Neural cell (in vitro differentiated cells): Measurements from ENCODE around the gene VAMP8. TPM values are rescaled to one million over a fixed set of nuclear protein-coding genes. Genes with fewer than 3 reads are reported as not detected.
A peak's percentile ranks its signal among the peaks of the same experiment; 100 is the strongest.
"Not testable (repeated sequence)": the region's sequence is repeated elsewhere in the genome, so short reads cannot be mapped to it uniquely, and the experiment has no call there.

ENCODE experiments used
- H2AFZ ChIP-seq: fragments of 200-600, 300-800 bp; sonication (generic), shearing (Covaris generic); 2 replicates; pipeline ENCODE4 v1.6.0; 2014; ENCODE audit warnings: low read depth, mild to moderate bottlenecking, antibody characterized with exemption, low read length, moderate library complexity
- H3F3A ChIP-seq: fragments of 200-600 bp; shearing (Covaris generic); 2 replicates; pipeline ENCODE4 v1.6.1; 2016; ENCODE audit warnings: mild to moderate bottlenecking, moderate library complexity, mixed read lengths, antibody characterized with exemption, low read length; ENCODE audit not compliant: insufficient read depth, poor library complexity, severe bottlenecking
- H3K27ac ChIP-seq: fragments of 200-600, 300-800 bp; sonication (generic), shearing (Covaris generic); 2 replicates; pipeline ENCODE4 v1.5.1; 2014; ENCODE audit warnings: mild to moderate bottlenecking, low read length, moderate library complexity
- H3K27me3 ChIP-seq: fragments of 300-800, 200-600 bp; sonication (generic), shearing (Covaris generic); 2 replicates; pipeline ENCODE4 v1.6.0; 2014; ENCODE audit warnings: mild to moderate bottlenecking, low read depth, low read length, moderate library complexity; ENCODE audit not compliant: insufficient read depth
- H3K36me3 ChIP-seq: fragments of 300-800, 200-600 bp; sonication (generic), shearing (Covaris generic); 2 replicates; pipeline ENCODE4 v1.5.1; 2014; ENCODE audit warnings: mild to moderate bottlenecking, antibody characterized with exemption, low read length, moderate library complexity; ENCODE audit not compliant: insufficient read depth
- H3K4me2 ChIP-seq: fragments of 300-800, 200-600 bp; sonication (generic), shearing (Covaris generic); 2 replicates; pipeline ENCODE4 v1.6.0; 2014; ENCODE audit warnings: mild to moderate bottlenecking, low read length
- H3K4me3 ChIP-seq: fragments of 300-800, 200-600 bp; sonication (generic), shearing (Covaris generic); 2 replicates; pipeline ENCODE4 v1.5.1; 2014; ENCODE audit warnings: mild to moderate bottlenecking, low read length, moderate library complexity
- H3K79me2 ChIP-seq: fragments of 200-600 bp; shearing (Covaris generic); replicated peaks from 2 replicates; pipeline ENCODE4 v1.6.0; 2014; ENCODE audit warnings: mild to moderate bottlenecking, low read length, moderate library complexity; ENCODE audit not compliant: insufficient read depth
- H3K9ac ChIP-seq: fragments of 300-800, 200-600 bp; sonication (generic), shearing (Covaris generic); 2 replicates; pipeline ENCODE4 v1.6.1; 2016; ENCODE audit warnings: mild to moderate bottlenecking, low read length, mixed read lengths
- H3K9me2 ChIP-seq: fragments of 200-600 bp; shearing (Covaris generic); 2 replicates; pipeline ENCODE4 v1.6.1; 2016; ENCODE audit warnings: mild to moderate bottlenecking, low read length, mixed read lengths; ENCODE audit not compliant: insufficient read depth
- H3K9me3 ChIP-seq: fragments of 200-600, 300-800 bp; sonication (generic), shearing (Covaris generic); 2 replicates; pipeline ENCODE4 v1.6.1; 2016; ENCODE audit warnings: mild to moderate bottlenecking, mixed run types, low read length, moderate library complexity, mixed read lengths
- H4K20me1 ChIP-seq: fragments of 200-600 bp; shearing (Covaris generic); 2 replicates; pipeline ENCODE4 v1.6.1; 2016; ENCODE audit warnings: mild to moderate bottlenecking, mixed run types; ENCODE audit not compliant: insufficient read depth
- EP300 ChIP-seq: fragments of 450-650 bp; conservative IDR thresholded peaks from 2 replicates; pipeline ENCODE4 v1.6.1; 2014; ENCODE audit warnings: antibody characterized with exemption, mild to moderate bottlenecking, moderate library complexity; ENCODE audit not compliant: poor library complexity, severe bottlenecking
- EZH2 ChIP-seq: fragments of 200-600, 300-800 bp; shearing (Covaris generic), sonication (generic); IDR thresholded peaks from 2 replicates; pipeline ENCODE4 v1.6.1; 2014; ENCODE audit warnings: antibody characterized with exemption, low read length, borderline replicate concordance, mild to moderate bottlenecking; ENCODE audit not compliant: insufficient read depth, poor library complexity, severe bottlenecking
- MXI1 ChIP-seq: fragments of 450-650 bp; conservative IDR thresholded peaks from 2 replicates; pipeline ENCODE4 v1.6.1; 2014; ENCODE audit warnings: antibody characterized with exemption, mild to moderate bottlenecking; ENCODE audit not compliant: poor library complexity, severe bottlenecking
- POLR2AphosphoS5 ChIP-seq: IDR thresholded peaks from 2 replicates; pipeline ENCODE4 v1.6.1; 2012
- RAD21 ChIP-seq: fragments of 450-650 bp; conservative IDR thresholded peaks from 2 replicates; pipeline ENCODE4 v1.6.1; 2014; ENCODE audit warnings: antibody characterized with exemption, mild to moderate bottlenecking, moderate library complexity
- REST ChIP-seq: IDR thresholded peaks from 2 replicates; pipeline ENCODE4 v1.6.1; 2012; ENCODE audit warnings: borderline replicate concordance
- SMC3 ChIP-seq: fragments of 450-650 bp; conservative IDR thresholded peaks from 2 replicates; pipeline ENCODE4 v1.6.1; 2014; ENCODE audit warnings: antibody characterized with exemption, mild to moderate bottlenecking, moderate library complexity; ENCODE audit not compliant: poor library complexity
- TAF1 ChIP-seq: IDR thresholded peaks from 2 replicates; pipeline ENCODE4 v1.6.1; 2012; ENCODE audit warnings: low read depth
- polyA plus RNA-seq: library from polyadenylated mRNA; depleted of rRNA; stranded (reverse); fragments of >200 nt; gene quantifications from 2 replicates; pipeline ENCODE4 v1.2.3, GENCODE V29; 2014
- TF ChIP-seq, protein P1 (sequence below): fragments of 450-650 bp; IDR thresholded peaks from 2 replicates; pipeline ENCODE4 v1.5.1; 2014; ENCODE audit warnings: antibody characterized with exemption, mild to moderate bottlenecking, moderate library complexity; ENCODE audit not compliant: poor library complexity, severe bottlenecking

The VAMP8 gene
- polyA plus RNA-seq, 1 donor from 2014 or later, result not detected

DNA sequence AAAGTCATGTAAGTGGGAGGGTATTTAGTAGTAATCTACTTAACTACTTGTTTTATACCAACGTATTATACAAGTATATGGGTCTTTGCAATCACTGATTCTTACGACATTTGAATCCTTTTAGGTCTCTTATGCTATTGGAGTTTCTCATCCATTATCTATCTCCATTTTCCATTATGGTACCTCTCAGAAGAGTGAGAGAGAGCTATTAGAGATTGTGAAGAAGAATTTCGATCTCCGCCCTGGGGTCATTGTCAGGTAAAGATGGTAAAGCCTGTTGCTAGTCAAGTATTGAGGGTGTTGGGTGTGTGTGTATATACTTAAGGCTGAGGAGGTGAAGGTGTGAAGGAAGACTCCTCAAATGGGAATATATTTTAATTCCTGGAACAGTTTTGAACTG, 34.6 kb upstream of the VAMP8 start:
- Histone ChIP-seq H2AFZ (no peak overlapping the region), H4K20me1 (peaks cover 23% of the 10 kb centered on the region), H3K9me2 (no peaks in the 10 kb centered on the region), H3F3A (peaks cover 5% of the 10 kb centered on the region), H3K27me3 (no peaks in the 10 kb centered on the region), H3K27ac (no peak overlapping the region), H3K9ac (no peak overlapping the region), H3K36me3 (peaks cover 20% of the 10 kb centered on the region), H3K9me3 (no peaks in the 10 kb centered on the region), H3K4me3 (peak overlapping the region; percentile 91), H3K4me2 (peak overlapping the region; percentile 31), H3K79me2 (peaks cover 39% of the 10 kb centered on the region)
- TF ChIP-seq, protein P1, sequence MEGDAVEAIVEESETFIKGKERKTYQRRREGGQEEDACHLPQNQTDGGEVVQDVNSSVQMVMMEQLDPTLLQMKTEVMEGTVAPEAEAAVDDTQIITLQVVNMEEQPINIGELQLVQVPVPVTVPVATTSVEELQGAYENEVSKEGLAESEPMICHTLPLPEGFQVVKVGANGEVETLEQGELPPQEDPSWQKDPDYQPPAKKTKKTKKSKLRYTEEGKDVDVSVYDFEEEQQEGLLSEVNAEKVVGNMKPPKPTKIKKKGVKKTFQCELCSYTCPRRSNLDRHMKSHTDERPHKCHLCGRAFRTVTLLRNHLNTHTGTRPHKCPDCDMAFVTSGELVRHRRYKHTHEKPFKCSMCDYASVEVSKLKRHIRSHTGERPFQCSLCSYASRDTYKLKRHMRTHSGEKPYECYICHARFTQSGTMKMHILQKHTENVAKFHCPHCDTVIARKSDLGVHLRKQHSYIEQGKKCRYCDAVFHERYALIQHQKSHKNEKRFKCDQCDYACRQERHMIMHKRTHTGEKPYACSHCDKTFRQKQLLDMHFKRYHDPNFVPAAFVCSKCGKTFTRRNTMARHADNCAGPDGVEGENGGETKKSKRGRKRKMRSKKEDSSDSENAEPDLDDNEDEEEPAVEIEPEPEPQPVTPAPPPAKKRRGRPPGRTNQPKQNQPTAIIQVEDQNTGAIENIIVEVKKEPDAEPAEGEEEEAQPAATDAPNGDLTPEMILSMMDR, result no peak
- TF ChIP-seq MXI1, result no peak
- no peak for TF ChIP-seq RAD21
- TF ChIP-seq SMC3, result no peak
- no peak for TF ChIP-seq EP300

- H3F3A ChIP-seq, H3K27ac ChIP-seq, H3K9me2 ChIP-seq, H3K9me3 ChIP-seq, H3K27me3 ChIP-seq, H3K9ac ChIP-seq, H3K4me2 ChIP-seq, H2AFZ ChIP-seq, H3K4me3 ChIP-seq: not testable (repeated sequence)
- peaks cover 39% of the 10 kb centered on the region for H3K79me2 ChIP-seq
- peaks cover 23% of the 10 kb centered on the region for H4K20me1 ChIP-seq
- peaks cover 20% of the 10 kb centered on the region for H3K36me3 ChIP-seq
Observed at GRCh38 chr2:85544254-85544691, 33.1 kb upstream of the VAMP8 start.

GRCh38 chr2:85544915-85545779, 32.2 kb upstream of the VAMP8 start:
- peaks cover 17% of the 10 kb centered on the region for H4K20me1 ChIP-seq
- H3F3A ChIP-seq, H3K9me3 ChIP-seq, H3K4me2 ChIP-seq, H3K4me3 ChIP-seq, H3K9ac ChIP-seq, H3K9me2 ChIP-seq, H2AFZ ChIP-seq, H3K27me3 ChIP-seq, H3K27ac ChIP-seq: not testable (repeated sequence)
- H3K79me2 ChIP-seq, result peaks cover 31% of the 10 kb centered on the region
- peaks cover 20% of the 10 kb centered on the region for H3K36me3 ChIP-seq

GRCh38 chr2:85545780-85546240, 31.6 kb upstream of the VAMP8 start:
- Histone ChIP-seq H3K27me3 (no peaks in the 10 kb centered on the region), H3K4me2 (no peak overlapping the region), H3K9ac (no peak overlapping the region), H3K4me3 (no peak overlapping the region), H3F3A (no peaks in the 10 kb centered on the region), H4K20me1 (peaks cover 10% of the 10 kb centered on the region), H3K9me3 (no peaks in the 10 kb centered on the region), H3K9me2 (no peaks in the 10 kb centered on the region), H3K27ac (no peak overlapping the region), H3K36me3 (peaks cover 20% of the 10 kb centered on the region), H2AFZ (no peak overlapping the region), H3K79me2 (peaks cover 24% of the 10 kb centered on the region)
- TF ChIP-seq EZH2 (no peak), EP300 (no peak), TAF1 (no peak), REST (no peak), MXI1 (no peak), POLR2AphosphoS5 (no peak), RAD21 (no peak), SMC3 (no peak)
- TF ChIP-seq, protein P1, result no peak
